HG02840 (cell line): ENCODE results near the gene SPATA6L.

ENCODE experiments used
- ATAC-seq: cut with Tn5 transposase; IDR thresholded peaks from one replicate; pipeline ENCODE4 v1.9.1; 2021; ENCODE audit warnings: mild to moderate bottlenecking, moderate library complexity, moderate number of reproducible peaks; ENCODE audit not compliant: unreplicated experiment, low FRiP score

SPATA6L gene

DNA sequence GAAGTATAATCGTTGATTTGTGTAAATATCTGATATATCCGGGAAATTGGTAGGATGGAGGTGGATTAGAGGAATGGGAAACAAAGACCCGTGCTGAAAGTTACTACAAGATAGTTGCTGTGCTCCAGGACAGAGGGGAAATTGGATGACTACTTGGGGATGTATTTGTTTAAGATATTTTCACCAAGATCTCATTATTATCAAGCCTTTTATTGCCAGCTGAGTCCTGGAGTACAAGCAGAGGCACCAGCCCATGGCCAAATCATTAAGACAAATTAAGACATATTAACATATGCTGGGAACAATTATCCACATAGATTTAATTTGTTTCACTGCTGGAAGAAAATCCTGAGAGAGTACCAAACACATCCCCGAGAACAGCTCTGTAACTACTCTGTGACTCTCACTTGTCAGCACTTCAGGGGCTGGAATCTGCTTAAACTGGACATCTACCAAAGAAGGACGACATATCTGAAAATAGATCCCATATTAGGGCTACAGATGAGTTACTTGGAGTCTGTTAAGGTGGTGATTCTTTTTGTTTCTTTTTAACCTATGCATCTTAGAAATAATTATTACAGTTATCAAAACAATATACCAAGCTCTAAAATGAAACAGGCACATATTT lies 107.8 kb downstream of the SPATA6L start:
- ATAC-seq, result no peak

DNA sequence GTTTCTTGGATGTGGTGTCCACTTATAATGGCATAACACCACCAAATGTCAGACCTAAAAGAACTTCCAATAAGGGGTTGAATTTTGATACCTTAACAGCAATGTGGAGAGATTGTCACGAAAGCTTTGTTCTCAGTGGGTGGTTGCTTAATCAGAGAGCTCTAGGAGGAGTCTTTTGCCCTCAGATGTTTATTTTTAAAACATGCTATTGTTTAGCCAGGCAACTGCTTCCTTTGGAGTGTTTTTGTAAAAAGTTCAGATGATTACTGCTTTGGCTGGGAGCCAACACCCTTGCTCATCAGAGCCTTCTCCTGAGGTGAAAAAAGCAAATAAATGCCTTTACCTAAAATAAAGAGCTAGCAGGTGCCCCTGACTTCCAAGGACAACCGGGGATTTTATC lies 111.0 kb downstream of the SPATA6L start:
- no peak for ATAC-seq

GRCh38 chr9:4553951-4554381 lies 112.3 kb downstream of the SPATA6L start:
- no peak for ATAC-seq

DNA sequence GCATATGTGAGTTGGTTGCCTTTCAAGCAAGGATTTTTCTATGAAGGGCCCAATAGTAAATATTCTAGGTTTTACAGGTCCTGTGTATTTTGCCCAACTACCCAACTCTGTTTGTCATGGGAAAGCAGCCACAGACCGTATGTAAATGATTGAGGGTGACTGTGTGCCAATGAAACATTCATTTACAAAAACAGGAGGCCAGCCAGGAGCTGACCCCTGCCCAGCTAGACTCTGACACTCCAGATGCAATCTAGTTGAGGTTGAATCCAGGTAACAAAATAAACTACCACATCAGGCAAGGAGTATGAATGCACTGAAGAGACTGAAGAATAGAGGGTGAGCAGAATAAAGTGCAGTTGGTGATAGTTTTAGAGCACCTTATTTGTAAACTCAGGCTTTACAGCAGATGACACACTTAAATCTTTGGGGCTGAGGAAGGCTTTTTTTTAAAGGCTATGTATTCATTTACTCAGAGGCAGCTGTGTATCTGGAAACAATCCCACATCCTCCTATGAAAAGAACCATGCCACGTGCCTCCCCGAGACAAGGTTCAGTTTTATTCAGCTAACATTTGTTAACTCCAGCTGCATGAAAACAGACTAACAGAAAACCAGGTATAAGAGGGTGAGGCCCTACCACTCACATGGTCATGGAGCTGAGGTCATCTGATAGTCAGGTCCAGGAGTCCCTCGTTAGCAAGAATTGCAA lies 115.3 kb downstream of the SPATA6L start:
- ATAC-seq, result no peak

DNA sequence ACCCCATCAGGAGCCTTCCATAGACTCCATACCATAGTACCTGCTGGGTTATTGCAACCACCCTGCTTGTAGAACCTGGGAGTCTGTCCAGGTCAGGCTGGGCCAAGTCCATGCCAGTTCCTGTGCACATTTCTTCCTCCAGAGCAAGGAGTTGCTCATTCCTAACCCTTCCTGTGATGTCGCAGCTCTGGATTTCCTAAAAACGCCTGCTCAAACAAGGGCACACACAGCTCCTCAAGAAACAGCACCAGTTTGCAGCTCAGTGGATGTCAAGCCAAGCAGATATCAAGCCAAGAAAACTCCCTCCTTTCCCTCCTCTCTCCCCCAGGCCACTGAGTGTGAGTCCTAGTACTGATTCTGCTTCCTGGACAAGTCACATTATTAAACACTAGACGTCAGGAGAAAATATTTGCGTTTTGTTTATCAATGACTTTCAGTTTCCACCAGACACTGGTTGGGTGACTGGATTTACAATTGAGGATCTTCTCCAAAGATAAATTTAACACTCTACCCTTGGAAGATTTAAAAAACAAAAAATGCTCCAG lies 116.5 kb downstream of the SPATA6L start:
- ATAC-seq, result no peak

DNA sequence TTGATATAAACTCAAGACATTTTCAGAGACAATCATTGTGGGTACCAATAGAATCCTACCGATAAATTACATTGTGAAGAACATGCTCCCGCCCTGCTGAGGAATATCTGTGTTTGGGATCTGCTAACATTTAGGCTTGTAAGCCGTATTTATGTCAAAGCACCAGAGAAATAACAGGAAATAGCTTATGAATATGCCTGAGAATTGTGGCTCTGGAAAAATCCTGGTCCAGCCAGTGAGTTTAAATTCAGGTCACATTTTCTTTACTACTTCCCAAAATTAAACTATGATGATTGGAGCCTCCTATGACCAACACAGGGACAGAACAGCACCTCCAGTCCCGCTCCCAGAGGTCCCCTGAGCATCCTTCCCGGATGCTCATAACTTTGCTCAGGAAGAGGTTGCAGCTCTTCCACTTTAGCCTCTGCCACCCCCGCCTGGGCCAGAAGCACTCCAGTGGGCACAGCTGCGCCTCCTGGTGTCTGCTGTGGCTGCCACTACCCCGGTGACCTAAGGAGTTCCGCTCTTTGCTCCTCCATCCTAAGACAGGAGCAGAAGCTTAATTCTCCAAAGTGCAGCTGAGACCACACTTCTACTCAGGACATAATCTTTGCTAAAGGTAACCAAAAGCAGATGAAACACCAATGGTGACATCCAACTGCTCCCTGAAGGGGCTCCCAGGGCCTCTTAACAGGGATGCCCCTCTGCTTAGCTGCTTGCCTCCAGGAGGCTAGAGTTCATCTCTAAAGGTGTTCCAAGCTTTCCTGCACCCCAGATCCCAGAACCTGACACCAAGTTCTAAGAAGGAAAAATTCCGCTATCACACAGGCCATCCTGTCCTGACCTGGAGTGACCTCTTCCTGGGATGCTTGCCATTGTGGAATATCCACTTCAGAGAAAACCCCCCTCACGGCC lies 117.2 kb downstream of the SPATA6L start:
- ATAC-seq, result no peak
